Vagina (tissue), 2 donors: ENCODE measurements around the gene POLA1.

Experiments used
- POLR2AphosphoS5 ChIP-seq, 2 donors: sonication (generic); formaldehyde crosslinking; IDR thresholded peaks; one replicate each; pipeline ENCODE4 v1.9.0; 2017; ENCODE audit warnings: antibody characterized with exemption in 2 of 2, mild to moderate bottlenecking in 2 of 2, low read depth in 1 of 2; ENCODE audit not compliant: insufficient read depth in 1 of 2
- TF ChIP-seq, protein P1 (sequence below), 3 experiments: fragments of 450-650 bp in 2 of 3; fragments of 200-600 bp in 1 of 3; sonication (generic) in 1 of 3; IDR thresholded peaks; one replicate each; pipeline ENCODE4 v1.5.1; 2017 to 2019; ENCODE audit warnings: antibody characterized with exemption in 3 of 3, mild to moderate bottlenecking in 2 of 3, moderate library complexity in 2 of 3

DNA sequence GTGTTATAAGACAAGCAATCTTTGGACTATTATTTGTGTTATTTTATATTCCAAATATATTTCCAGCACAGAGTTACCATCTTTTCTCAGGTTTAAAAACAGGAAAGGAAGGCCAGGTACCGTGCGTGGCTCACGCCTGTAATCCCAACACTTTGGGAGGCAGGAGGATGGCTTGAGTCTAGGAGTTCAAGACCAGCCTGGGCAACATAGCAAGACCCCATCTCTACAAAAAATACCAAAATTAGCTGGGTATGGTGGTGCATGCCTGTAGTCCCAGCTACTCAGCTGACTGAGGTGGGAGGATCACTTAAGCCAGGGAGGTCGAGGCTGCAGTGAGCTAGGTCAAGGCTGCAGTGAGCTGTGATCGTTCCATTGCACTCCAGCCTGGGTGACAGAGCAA is 140.0 kb downstream of the POLA1 start:
- TF ChIP-seq, protein P1, sequence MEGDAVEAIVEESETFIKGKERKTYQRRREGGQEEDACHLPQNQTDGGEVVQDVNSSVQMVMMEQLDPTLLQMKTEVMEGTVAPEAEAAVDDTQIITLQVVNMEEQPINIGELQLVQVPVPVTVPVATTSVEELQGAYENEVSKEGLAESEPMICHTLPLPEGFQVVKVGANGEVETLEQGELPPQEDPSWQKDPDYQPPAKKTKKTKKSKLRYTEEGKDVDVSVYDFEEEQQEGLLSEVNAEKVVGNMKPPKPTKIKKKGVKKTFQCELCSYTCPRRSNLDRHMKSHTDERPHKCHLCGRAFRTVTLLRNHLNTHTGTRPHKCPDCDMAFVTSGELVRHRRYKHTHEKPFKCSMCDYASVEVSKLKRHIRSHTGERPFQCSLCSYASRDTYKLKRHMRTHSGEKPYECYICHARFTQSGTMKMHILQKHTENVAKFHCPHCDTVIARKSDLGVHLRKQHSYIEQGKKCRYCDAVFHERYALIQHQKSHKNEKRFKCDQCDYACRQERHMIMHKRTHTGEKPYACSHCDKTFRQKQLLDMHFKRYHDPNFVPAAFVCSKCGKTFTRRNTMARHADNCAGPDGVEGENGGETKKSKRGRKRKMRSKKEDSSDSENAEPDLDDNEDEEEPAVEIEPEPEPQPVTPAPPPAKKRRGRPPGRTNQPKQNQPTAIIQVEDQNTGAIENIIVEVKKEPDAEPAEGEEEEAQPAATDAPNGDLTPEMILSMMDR (IDR thresholded peaks at IDR 0.05) = no peak
- no peak for TF ChIP-seq POLR2AphosphoS5 (IDR thresholded peaks at IDR 0.05; ENCODE audit: insufficient read depth in 1 of 2, low read depth in 1 of 2)
